Liver (tissue), 3 donors: Measurements from ENCODE around the gene HNRNPC.

Experiments used
- RAD21 ChIP-seq, 2 donors: IDR thresholded peaks; 2 replicates each; pipeline ENCODE4 v1.6.1; 2016; ENCODE audit warnings: antibody characterized with exemption in 2 of 2, mild to moderate bottlenecking in 2 of 2
- TAF1 ChIP-seq: conservative IDR thresholded peaks from 2 replicates; pipeline ENCODE4 v1.6.1; 2016; ENCODE audit warnings: antibody characterized with exemption, mild to moderate bottlenecking
- TF ChIP-seq, protein P1 (sequence below): fragments of 150-350 bp; IDR thresholded peaks from 2 replicates; pipeline ENCODE4 v1.5.1; 2017; ENCODE audit warnings: improper control_type of control experiment, low read depth, low read length; ENCODE audit not compliant: missing input control
- TF ChIP-seq, protein P2 (sequence below): IDR thresholded peaks from 2 replicates; pipeline ENCODE4 v1.6.1; 2016; ENCODE audit warnings: antibody characterized with exemption
- TF ChIP-seq, protein P3 (sequence below): IDR thresholded peaks from 2 replicates; pipeline ENCODE4 v1.6.1; 2016; ENCODE audit warnings: antibody characterized with exemption
- donor health status: healthy.
- donor health status: healthy.

DNA sequence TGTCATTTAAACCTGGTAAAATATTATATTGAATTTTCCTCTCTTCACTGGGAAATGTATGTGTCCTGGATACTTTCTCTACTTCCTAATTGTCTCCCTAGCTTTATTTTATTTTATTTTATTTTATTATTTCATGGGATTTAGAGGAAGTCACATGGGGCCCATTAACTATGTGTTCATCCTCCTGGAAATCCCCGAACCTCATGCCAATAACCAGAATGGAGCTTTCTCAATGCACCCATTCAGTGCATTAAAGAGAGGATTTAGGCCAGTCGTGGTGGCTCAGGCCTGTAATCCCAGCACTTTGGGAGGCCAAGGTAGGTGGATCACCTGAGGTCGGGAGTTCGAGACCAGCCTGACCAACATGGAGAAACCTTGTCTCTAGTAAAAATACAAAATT, 9.4 kb upstream of the HNRNPC start:
- TF ChIP-seq, protein P1, sequence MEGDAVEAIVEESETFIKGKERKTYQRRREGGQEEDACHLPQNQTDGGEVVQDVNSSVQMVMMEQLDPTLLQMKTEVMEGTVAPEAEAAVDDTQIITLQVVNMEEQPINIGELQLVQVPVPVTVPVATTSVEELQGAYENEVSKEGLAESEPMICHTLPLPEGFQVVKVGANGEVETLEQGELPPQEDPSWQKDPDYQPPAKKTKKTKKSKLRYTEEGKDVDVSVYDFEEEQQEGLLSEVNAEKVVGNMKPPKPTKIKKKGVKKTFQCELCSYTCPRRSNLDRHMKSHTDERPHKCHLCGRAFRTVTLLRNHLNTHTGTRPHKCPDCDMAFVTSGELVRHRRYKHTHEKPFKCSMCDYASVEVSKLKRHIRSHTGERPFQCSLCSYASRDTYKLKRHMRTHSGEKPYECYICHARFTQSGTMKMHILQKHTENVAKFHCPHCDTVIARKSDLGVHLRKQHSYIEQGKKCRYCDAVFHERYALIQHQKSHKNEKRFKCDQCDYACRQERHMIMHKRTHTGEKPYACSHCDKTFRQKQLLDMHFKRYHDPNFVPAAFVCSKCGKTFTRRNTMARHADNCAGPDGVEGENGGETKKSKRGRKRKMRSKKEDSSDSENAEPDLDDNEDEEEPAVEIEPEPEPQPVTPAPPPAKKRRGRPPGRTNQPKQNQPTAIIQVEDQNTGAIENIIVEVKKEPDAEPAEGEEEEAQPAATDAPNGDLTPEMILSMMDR: no peak
- no peak for TF ChIP-seq TAF1
- TF ChIP-seq, protein P2, sequence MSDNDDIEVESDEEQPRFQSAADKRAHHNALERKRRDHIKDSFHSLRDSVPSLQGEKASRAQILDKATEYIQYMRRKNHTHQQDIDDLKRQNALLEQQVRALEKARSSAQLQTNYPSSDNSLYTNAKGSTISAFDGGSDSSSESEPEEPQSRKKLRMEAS: no peak
- no peak for TF ChIP-seq RAD21 (IDR thresholded peaks at IDR 0.05)
- TF ChIP-seq, protein P3, sequence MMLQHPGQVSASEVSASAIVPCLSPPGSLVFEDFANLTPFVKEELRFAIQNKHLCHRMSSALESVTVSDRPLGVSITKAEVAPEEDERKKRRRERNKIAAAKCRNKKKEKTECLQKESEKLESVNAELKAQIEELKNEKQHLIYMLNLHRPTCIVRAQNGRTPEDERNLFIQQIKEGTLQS: no peak
